Body of pancreas (tissue), 4 donors: Measurements from ENCODE around the gene ST6GALNAC1. TPM values are rescaled to one million over a fixed set of nuclear protein-coding genes. Genes with fewer than 3 reads are reported as not detected.

Experiments
- ATAC-seq: fragments of 150-250 bp; one replicate; pipeline ENCODE4 v1.9.1; 2016
- DNase-seq, 4 donors: peaks; one replicate each; pipeline ENCODE4 v3.0.0-alpha.2; 2019
- H3K27ac ChIP-seq, 4 donors: fragments of 200-600 bp; sonication (generic); 1 replicate in 3 of 4; 2 replicates in 1 of 4; pipeline versions ENCODE4 v1.5.1 to v1.6.1; 2016 to 2019; ENCODE audit warnings: mild to moderate bottlenecking in 1 of 4, mixed read lengths in 1 of 4, moderate library complexity in 1 of 4
- H3K27me3 ChIP-seq, 2 donors: fragments of 200-600 bp; sonication (generic); one replicate each; pipeline ENCODE4 v1.6.0; 2016; ENCODE audit warnings: mild to moderate bottlenecking in 1 of 2
- H3K36me3 ChIP-seq, 2 donors: fragments of 200-600 bp; sonication (generic); replicated peaks in 1 of 2; 2 replicates each; pipeline ENCODE4 v1.5.1; 2016; ENCODE audit warnings: low read depth in 2 of 2; ENCODE audit not compliant: insufficient read depth in 1 of 2
- H3K4me1 ChIP-seq: fragments of 200-600 bp; sonication (generic); one replicate; pipeline ENCODE4 v1.6.0; 2016
- H3K4me3 ChIP-seq, 2 donors: fragments of 200-600 bp; sonication (generic); 1 replicate in 1 of 2; 2 replicates in 1 of 2; pipeline ENCODE4 v1.5.1; 2016 to 2019
- H3K9me3 ChIP-seq, 3 donors: fragments of 200-600 bp; sonication (generic); 1 replicate in 2 of 3; 2 replicates in 1 of 3; pipeline ENCODE4 v1.5.1; 2016
- CTCF ChIP-seq, 7 experiments: fragments of 450-650 bp in 4 of 7; fragments of 200-600 bp in 3 of 7; sonication (generic) in 3 of 7; IDR thresholded peaks; one replicate each; pipeline ENCODE4 v1.5.1; 2016 to 2019; ENCODE audit warnings: antibody characterized with exemption in 7 of 7
- POLR2A ChIP-seq, 3 donors: fragments of 450-650 bp; IDR thresholded peaks; one replicate each; pipeline ENCODE4 v1.6.1; 2016; ENCODE audit warnings: antibody characterized with exemption in 3 of 3, mild to moderate bottlenecking in 2 of 3
- WGBS, 2 donors: methylation state at CpG; one replicate each; pipeline ENCODE4 v1.1.5; 2017; 5-methylcytosine and 5-hydroxymethylcytosine counted together
- intact Hi-C: fragments of 100-400 bp; cut with DNase I; formaldehyde crosslinking; loops from one replicate; pipeline ENCODE4 v1.15.1; 2023
- total RNA-seq, 2 donors: library from RNA; depleted of rRNA; stranded (reverse); fragments of >200 nt; gene quantifications; one replicate each; pipeline ENCODE4 v1.1.0, GENCODE V29; 2016

ST6GALNAC1 gene
- total RNA-seq, 2 donors from 2014 or later, result 9.3 to 13.5 TPM

GRCh38 chr17:76659928-76660655, 16.5 kb upstream of the ST6GALNAC1 start:
- Histone ChIP-seq H3K4me1 (peaks cover 19% of the 10 kb centered on the region), H3K27me3 (no peaks in the 10 kb centered on the region), H3K4me3 (no peak overlapping the region), H3K27ac (peak overlapping the region in 1 of 4 donors; percentile 9), H3K36me3 (no peaks in the 10 kb centered on the region), H3K9me3 (no peaks in the 10 kb centered on the region)
- peak in 1 of 4 donors; percentile 42 for DNase-seq
- intact Hi-C loops, result no loop called here
- no peak for TF ChIP-seq CTCF (IDR thresholded peaks at IDR 0.05)
- TF ChIP-seq POLR2A (IDR thresholded peaks at IDR 0.05), result no peak
- WGBS, 2 donors, result 16 to 18% methylated on average over 13 of the region's 13 CpGs
- ATAC-seq, result peak; percentile 75

GRCh38 chr17:76658242-76658662, 14.7 kb upstream of the ST6GALNAC1 start:
- intact Hi-C loops, result no loop called here
- H3K4me1 ChIP-seq, result peaks cover 19% of the 10 kb centered on the region
- WGBS, 2 donors, result 72 to 82% methylated on average over 5 of the region's 5 CpGs
- H3K9me3 ChIP-seq, result no peaks in the 10 kb centered on the region
- no peak for ATAC-seq
- H3K4me3 ChIP-seq, result no peak overlapping the region
- H3K36me3 ChIP-seq, result no peaks in the 10 kb centered on the region
- no peak overlapping the region for H3K27ac ChIP-seq
- TF ChIP-seq CTCF (IDR thresholded peaks at IDR 0.05) (no peak), POLR2A (IDR thresholded peaks at IDR 0.05) (no peak)
- no peaks in the 10 kb centered on the region for H3K27me3 ChIP-seq
- no peak for DNase-seq

GRCh38 chr17:76657505-76658241, 14.1 kb upstream of the ST6GALNAC1 start:
- 75 to 80% methylated on average over 8 of the region's 8 CpGs for WGBS, 2 donors

DNA sequence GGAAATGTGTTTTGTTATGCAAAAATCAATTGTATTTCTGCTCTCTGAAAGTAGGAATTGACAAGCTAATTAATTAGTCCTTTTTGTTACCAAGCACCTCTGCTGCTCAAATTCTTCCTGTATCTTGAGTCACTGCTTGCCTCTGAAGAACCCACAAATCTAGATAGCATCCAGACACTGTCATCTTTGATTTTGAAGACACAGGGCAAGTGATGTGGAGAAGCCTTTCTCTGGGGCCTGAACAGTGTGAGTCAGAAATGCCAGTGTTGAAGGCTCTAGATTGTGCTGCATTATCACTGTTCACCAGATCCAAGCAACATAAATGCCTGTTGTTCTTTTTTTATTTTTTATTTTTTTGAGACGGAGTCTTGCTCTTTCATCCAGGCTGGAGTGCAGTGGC, 10.9 kb upstream of the ST6GALNAC1 start:
- ATAC-seq, result no peak
- TF ChIP-seq POLR2A (IDR thresholded peaks at IDR 0.05) (no peak), CTCF (IDR thresholded peaks at IDR 0.05) (no peak)
- intact Hi-C loops, result no loop called here

More at GRCh38 chr17:76657505-76658241, 14.1 kb upstream of the ST6GALNAC1 start:
- no peak for DNase-seq
- Histone ChIP-seq H3K27ac (no peak overlapping the region), H3K27me3 (no peaks in the 10 kb centered on the region), H3K4me1 (peaks cover 19% of the 10 kb centered on the region), H3K36me3 (no peaks in the 10 kb centered on the region), H3K4me3 (no peak overlapping the region), H3K9me3 (no peaks in the 10 kb centered on the region)
- no peak for ATAC-seq
- TF ChIP-seq POLR2A (IDR thresholded peaks at IDR 0.05), result no peak
- TF ChIP-seq CTCF (IDR thresholded peaks at IDR 0.05), result no peak
- intact Hi-C loops, result no loop called here

More for the DNA sequence above, 10.9 kb upstream of the ST6GALNAC1 start:
- peaks cover 1% of the 10 kb centered on the region for H3K4me1 ChIP-seq
- DNase-seq, result no peak
- no peak overlapping the region for H3K4me3 ChIP-seq
- no peaks in the 10 kb centered on the region for H3K27me3 ChIP-seq
- H3K9me3 ChIP-seq, result no peaks in the 10 kb centered on the region
- H3K27ac ChIP-seq, result no peak overlapping the region
- H3K36me3 ChIP-seq, result no peaks in the 10 kb centered on the region
- 94 to 95% methylated on average over 1 of the region's 1 CpG for WGBS, 2 donors
